ENCODE data around the gene MPLKIP.
"Not testable (repeated sequence)": the region's sequence is repeated elsewhere in the genome, so short reads cannot be mapped to it uniquely, and the experiment has no call there.

Gene MPLKIP

DNA sequence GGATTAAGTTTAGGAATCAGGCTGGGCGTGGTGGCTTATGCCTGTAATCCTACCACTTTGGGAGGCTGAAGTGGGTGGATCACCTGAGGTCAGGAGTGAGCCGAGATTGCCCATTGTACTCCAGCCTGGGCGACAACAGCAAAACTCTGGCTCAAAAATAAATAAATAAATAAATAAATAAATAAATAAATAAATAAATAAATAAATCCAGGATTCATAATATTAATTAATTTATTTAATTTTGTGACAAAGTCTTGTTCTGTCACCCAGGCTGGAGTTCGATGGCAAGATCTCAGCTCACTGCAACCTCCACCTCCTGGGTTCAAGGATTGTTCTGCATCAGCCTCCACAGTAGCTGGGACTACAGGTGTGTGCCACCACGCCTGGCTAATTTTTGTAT is 4.6 kb upstream of the MPLKIP start:
- DNase-seq (ENCODE audit: extremely low read depth, low read depth) = no peak
- TF ChIP-seq, protein P1, sequence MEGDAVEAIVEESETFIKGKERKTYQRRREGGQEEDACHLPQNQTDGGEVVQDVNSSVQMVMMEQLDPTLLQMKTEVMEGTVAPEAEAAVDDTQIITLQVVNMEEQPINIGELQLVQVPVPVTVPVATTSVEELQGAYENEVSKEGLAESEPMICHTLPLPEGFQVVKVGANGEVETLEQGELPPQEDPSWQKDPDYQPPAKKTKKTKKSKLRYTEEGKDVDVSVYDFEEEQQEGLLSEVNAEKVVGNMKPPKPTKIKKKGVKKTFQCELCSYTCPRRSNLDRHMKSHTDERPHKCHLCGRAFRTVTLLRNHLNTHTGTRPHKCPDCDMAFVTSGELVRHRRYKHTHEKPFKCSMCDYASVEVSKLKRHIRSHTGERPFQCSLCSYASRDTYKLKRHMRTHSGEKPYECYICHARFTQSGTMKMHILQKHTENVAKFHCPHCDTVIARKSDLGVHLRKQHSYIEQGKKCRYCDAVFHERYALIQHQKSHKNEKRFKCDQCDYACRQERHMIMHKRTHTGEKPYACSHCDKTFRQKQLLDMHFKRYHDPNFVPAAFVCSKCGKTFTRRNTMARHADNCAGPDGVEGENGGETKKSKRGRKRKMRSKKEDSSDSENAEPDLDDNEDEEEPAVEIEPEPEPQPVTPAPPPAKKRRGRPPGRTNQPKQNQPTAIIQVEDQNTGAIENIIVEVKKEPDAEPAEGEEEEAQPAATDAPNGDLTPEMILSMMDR (IDR thresholded peaks at IDR 0.05; ENCODE audit: low read depth, low read length) = no peak

DNA sequence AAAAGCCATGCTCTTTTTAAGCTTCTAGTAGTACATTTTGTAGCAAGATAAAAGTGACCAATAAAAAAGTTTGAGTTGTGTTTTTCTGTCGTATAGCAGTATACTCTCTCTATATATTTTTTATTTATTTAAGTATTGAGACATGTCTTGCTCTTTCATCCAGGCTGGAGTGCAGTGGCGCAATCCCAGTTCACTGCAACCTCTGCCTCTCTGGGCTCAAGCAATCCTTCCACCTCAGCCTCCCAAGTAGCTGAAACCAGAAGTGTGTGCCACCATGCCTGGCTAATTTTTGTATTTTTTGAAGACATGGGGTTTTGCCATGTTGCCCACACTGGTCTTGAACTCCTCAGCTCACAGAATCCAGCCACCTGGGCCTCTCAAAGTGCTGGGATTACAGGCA is 3.1 kb upstream of the MPLKIP start:
- TF ChIP-seq, protein P1 (IDR thresholded peaks at IDR 0.05; ENCODE audit: low read depth, low read length) = no peak
- no peak for DNase-seq (ENCODE audit: extremely low read depth, low read depth)

DNA sequence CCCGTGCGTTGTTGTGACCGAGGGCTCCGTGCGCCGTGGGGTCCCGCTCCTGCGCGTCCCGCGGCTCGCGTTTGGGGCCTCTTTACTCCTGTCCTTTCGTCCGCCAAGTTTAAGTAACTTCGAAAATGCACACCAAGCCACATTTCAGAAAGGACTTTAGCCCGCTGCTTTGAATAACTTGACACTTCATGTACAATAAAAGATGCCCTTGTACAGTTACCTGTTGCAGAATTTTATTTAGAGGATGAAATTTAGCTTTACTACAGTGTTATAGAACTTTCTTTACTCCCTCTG is 842 bp upstream of the MPLKIP start:
- TF ChIP-seq, protein P1 (IDR thresholded peaks at IDR 0.05; ENCODE audit: low read depth, low read length) = no peak
- DNase-seq (ENCODE audit: extremely low read depth, low read depth) = no peak

DNA sequence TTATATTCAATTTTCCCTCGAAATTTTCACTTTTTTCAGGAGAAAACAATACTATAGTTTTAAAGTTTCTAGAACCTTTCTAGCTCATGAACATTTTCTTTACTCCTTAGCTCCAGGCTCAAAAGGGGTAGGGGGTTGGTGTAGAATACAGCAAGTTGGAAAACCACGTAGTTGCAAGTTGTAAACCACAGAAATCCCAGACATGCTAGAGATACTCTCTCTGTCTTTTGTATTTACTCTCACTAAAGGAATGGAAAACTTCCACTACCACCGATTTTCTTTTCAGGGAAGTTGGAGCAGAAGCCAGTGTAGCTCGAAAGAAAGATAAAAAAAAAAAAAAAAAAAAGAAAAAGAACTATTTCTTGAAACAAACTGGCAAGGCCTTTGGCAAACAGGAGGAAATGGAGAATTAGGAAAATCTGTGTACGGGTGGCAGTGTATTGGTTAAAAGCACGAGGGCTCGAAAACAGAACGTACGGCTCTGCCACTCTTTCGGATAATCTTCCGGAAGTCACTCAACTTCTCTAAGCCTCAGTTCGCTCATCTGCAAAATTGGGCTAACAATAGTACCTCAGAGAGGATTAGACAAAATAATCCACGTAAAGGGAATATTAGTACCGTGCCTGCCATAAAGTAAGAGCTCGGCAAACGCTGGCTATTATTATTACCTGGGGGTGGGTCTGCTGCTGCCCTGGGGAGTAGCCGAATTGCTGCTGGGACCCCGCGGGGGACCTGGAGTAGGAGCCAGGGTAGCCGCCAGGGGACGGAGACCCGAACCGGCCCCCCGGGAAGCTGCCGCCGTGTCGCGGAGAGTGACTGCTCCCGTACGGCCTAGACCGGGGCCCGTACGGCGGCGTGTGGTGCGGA is 628 bp downstream of the MPLKIP start:
- TF ChIP-seq, protein P1 (IDR thresholded peaks at IDR 0.05; ENCODE audit: low read depth, low read length) = no peak
- no peak for DNase-seq (ENCODE audit: extremely low read depth, low read depth)

DNA sequence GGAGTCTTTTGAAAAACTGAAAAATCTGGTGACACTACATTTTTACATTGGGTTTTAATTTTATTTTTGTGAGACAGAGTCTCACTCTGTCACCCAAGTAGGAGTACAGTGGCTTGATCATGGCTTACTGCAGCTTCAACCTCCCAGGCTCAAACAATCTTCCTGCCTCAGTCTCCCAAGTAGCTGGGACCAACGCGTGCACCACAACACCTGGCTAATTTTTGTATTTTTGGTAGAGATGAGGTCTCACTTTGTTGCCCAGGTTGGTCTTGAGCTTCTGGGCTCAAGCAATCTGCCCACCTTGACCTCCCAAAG is 11.5 kb downstream of the MPLKIP start:
- DNase-seq (ENCODE audit: extremely low read depth, low read depth) = no peak
- TF ChIP-seq, protein P1 (IDR thresholded peaks at IDR 0.05; ENCODE audit: low read depth, low read length) = no peak

DNA sequence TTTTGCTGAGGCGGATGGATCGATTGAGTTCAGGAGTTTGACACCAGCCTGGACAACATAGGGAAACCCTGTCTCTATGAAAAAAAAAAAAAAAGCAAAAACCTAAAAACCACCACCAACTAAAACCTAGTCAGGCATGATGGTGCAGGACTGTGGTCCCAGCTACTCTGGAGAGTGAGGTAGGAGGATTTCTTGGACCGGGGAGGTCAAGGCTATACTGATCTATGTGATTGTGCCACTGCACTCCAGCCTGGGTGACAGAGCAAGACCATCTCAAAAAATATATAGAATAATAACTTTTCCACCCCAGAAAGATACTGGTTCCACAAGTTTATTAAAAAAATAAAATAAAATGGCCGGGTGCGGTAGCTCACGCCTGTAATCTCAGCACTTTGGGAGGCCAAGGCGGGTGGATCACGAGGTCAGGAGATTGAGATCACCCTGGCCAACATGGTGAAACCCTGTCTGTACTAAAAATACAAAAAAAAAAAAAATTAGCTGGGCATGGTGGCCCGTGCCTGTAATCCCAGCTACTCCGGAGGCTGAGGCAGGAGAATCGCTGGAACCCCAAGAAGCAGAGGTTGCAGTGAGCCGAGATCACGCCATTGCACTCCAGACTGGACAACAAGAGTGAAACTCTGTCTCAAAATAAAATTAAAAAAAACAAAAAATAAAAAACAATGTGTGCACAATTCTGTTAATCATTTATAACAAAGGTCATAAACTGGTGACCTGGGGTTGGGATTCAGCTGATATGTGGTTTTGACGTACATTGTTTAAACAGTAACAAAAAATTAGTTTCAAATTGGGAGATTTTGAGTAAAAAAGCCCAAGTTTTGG is 12.1 kb downstream of the MPLKIP start:
- not testable (repeated sequence) for DNase-seq (ENCODE audit: extremely low read depth, low read depth)

DNA sequence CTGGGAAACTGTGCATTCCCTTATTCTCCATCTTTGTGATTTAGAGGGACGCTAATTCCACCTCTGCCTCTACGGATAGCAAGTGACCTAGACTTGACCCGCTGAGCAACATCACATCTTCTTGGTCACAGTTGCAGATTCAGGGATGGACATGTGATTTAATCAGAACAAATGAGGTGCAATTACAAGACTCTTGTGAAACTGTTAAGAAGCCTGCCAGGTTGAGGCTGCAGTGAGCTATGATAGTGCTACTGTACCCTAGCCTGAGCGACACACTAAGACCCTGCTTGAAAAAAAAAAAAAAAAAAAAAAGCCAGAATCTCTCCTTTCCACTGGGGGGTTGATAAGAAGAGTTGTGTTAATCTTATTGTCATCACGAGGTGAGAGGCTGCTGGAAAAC is 14.4 kb downstream of the MPLKIP start:
- no peak for DNase-seq (ENCODE audit: extremely low read depth, low read depth)
- TF ChIP-seq, protein P1 (IDR thresholded peaks at IDR 0.05; ENCODE audit: low read depth, low read length) = no peak

DNA sequence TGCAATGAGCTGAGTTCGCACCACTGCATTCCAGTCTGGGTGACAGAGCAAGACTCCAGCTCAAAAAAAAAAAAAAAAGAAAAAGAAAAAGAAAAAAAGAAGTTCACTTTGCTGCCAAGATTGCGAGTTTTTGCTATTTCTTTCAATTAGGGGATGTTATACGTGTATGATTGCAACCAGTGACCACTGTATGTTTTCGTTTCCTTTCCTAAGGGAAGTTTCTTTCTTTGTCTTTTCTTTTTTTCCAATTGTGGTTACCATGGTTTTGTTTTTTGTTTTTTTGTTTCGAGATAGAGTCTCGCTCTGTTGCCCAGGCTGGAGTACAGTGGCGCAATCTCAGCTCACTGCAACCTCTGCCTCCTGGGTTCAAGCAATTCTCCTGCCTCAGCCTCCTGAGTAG is 16.2 kb downstream of the MPLKIP start:
- not testable (repeated sequence) for DNase-seq (ENCODE audit: extremely low read depth, low read depth)

DNA sequence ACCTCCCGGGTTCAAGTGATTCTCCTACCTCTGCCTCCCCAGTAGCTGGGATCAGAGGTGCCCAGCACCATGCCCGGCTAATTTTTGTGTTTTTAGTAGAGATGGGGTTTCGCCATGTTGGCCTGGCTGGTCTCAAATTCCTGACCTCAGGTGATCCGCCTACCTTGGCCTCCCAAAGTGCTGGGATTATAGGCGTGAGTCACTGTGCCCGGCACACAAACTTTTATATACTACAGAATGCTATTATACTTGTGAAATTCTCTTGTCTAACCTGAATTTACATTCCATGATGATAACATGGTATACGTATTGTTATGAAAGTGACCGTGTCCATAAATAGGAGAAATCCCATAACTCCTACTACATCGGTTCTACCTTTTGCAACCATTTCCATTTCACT is 17.2 kb downstream of the MPLKIP start:
- DNase-seq (ENCODE audit: extremely low read depth, low read depth) = not testable (repeated sequence)

Data from AG09319 (cell line).